KG1 (cell line): ENCODE data around the gene TEX48.

Source experiments
- DNase-seq: peaks from one replicate; lab custom pipeline; 2025; lab: John Stamatoyannopoulos, UW

Gene TEX48

GRCh38 chr9:114693248-114693855, 11.4 kb upstream of the TEX48 start:
- DNase-seq = no peak

- DNase-seq = no peak
Measured at GRCh38 chr9:114691956-114692295, 9.9 kb upstream of the TEX48 start.

GRCh38 chr9:114691046-114691955, 9.3 kb upstream of the TEX48 start:
- no peak for DNase-seq

- DNase-seq = no peak
Measured at GRCh38 chr9:114690308-114690707, 8.3 kb upstream of the TEX48 start.

GRCh38 chr9:114689813-114690212, 7.8 kb upstream of the TEX48 start:
- DNase-seq = no peak

- DNase-seq = no peak
Measured at GRCh38 chr9:114688909-114689610, 7.1 kb upstream of the TEX48 start.

- no peak for DNase-seq
Measured at GRCh38 chr9:114688379-114688778, 6.4 kb upstream of the TEX48 start.

- DNase-seq = no peak
Measured at GRCh38 chr9:114687034-114687433, 5.0 kb upstream of the TEX48 start.

- DNase-seq = no peak
Measured at GRCh38 chr9:114685951-114686350, 4.0 kb upstream of the TEX48 start.

GRCh38 chr9:114684036-114684435, 2.0 kb upstream of the TEX48 start:
- no peak for DNase-seq

- DNase-seq = no peak
Measured at GRCh38 chr9:114682846-114683245, 854 bp upstream of the TEX48 start.

- DNase-seq = no peak
Measured at GRCh38 chr9:114680259-114681001, 1.6 kb downstream of the TEX48 start.

- no peak for DNase-seq
Measured at GRCh38 chr9:114678795-114679194, 3.2 kb downstream of the TEX48 start.

- DNase-seq = no peak
Measured at GRCh38 chr9:114678130-114678529, 3.9 kb downstream of the TEX48 start.

GRCh38 chr9:114677418-114677817, 4.6 kb downstream of the TEX48 start:
- no peak for DNase-seq

- no peak for DNase-seq
Measured at GRCh38 chr9:114676901-114677300, 5.1 kb downstream of the TEX48 start.

- no peak for DNase-seq
Measured at GRCh38 chr9:114674798-114675540, 7.0 kb downstream of the TEX48 start.

- no peak for DNase-seq
Measured at GRCh38 chr9:114674076-114674797, 7.8 kb downstream of the TEX48 start.

- no peak for DNase-seq
Measured at GRCh38 chr9:114671605-114672004, 10.4 kb downstream of the TEX48 start.

GRCh38 chr9:114669961-114670360, 12.0 kb downstream of the TEX48 start:
- no peak for DNase-seq

GRCh38 chr9:114668146-114668545, 13.8 kb downstream of the TEX48 start:
- DNase-seq = no peak
